HG03565 (cell line): ENCODE measurements around the gene RAP2A.
A peak's percentile ranks its signal among the peaks of the same experiment; 100 is the strongest.

ENCODE experiments used
- ATAC-seq: cut with Tn5 transposase; IDR thresholded peaks from one replicate; pipeline ENCODE4 v1.9.1; 2021; ENCODE audit warnings: mild to moderate bottlenecking, moderate library complexity; ENCODE audit not compliant: unreplicated experiment

RAP2A gene

GRCh38 chr13:97422118-97423054, 11.6 kb upstream of the RAP2A start:
- no peak for ATAC-seq

- no peak for ATAC-seq
These were observed 10.5 kb upstream of the RAP2A start for GRCh38 chr13:97423300-97424045.

GRCh38 chr13:97425590-97425989, 8.4 kb upstream of the RAP2A start:
- no peak for ATAC-seq

- no peak for ATAC-seq
These were observed 7.3 kb upstream of the RAP2A start for GRCh38 chr13:97426695-97427094.

GRCh38 chr13:97429681-97430081, 4.3 kb upstream of the RAP2A start:
- no peak for ATAC-seq

- no peak for ATAC-seq
These were observed 3.7 kb upstream of the RAP2A start for GRCh38 chr13:97430296-97430695.

- ATAC-seq: no peak
These were observed 2.7 kb upstream of the RAP2A start for GRCh38 chr13:97431171-97431764.

- ATAC-seq: no peak
These were observed 1.6 kb upstream of the RAP2A start for GRCh38 chr13:97432232-97432916.

- ATAC-seq: peak; percentile 79
These were observed 847 bp upstream of the RAP2A start for GRCh38 chr13:97432917-97433726.

- peak; percentile 0 for ATAC-seq
These were observed 630 bp downstream of the RAP2A start for GRCh38 chr13:97434397-97435201.

GRCh38 chr13:97435323-97435722, 1.4 kb downstream of the RAP2A start:
- no peak for ATAC-seq

- no peak for ATAC-seq
These were observed 1.8 kb downstream of the RAP2A start for GRCh38 chr13:97435794-97436193.

GRCh38 chr13:97436845-97437244, 2.9 kb downstream of the RAP2A start:
- ATAC-seq: no peak

- ATAC-seq: no peak
These were observed 3.8 kb downstream of the RAP2A start for GRCh38 chr13:97437729-97438128.

GRCh38 chr13:97438856-97439595, 5.1 kb downstream of the RAP2A start:
- no peak for ATAC-seq

GRCh38 chr13:97440598-97441170, 6.7 kb downstream of the RAP2A start:
- ATAC-seq: no peak

GRCh38 chr13:97441368-97441767, 7.4 kb downstream of the RAP2A start:
- ATAC-seq: no peak

GRCh38 chr13:97445522-97446187, 11.7 kb downstream of the RAP2A start:
- no peak for ATAC-seq
